DND-41 (cell line): Measurements from ENCODE around the gene SMCR8.

Experiments used
- ATAC-seq: fragments of 200-7000 bp; cut with Tn5 transposase; 3 replicates; pipeline ENCODE4 v1.9.1; 2021; ENCODE audit warnings: low read depth; ENCODE audit not compliant: insufficient read depth
- DNase-seq: peaks from one replicate; pipeline ENCODE4 v3.0.0-alpha.2; 2020
- H2AFZ ChIP-seq: 2 replicates; pipeline ENCODE4 v1.6.0; 2012; ENCODE audit warnings: low read depth, low read length
- H3K27ac ChIP-seq: 2 replicates; pipeline ENCODE4 v1.5.1; 2012; ENCODE audit warnings: low read length, inconsistent platforms
- H3K27me3 ChIP-seq: fragments of 200-600 bp; sonication (generic); 2 replicates; pipeline ENCODE4 v1.6.0; 2012; ENCODE audit warnings: low read length, mild to moderate bottlenecking, inconsistent platforms; ENCODE audit not compliant: insufficient read depth, poor library complexity
- H3K36me3 ChIP-seq: 2 replicates; pipeline ENCODE4 v1.5.1; 2012; ENCODE audit warnings: low read length, inconsistent platforms; ENCODE audit not compliant: insufficient read depth
- H3K4me1 ChIP-seq: 2 replicates; pipeline ENCODE4 v1.5.1; 2012; ENCODE audit warnings: mild to moderate bottlenecking, low read length; ENCODE audit not compliant: insufficient read depth
- H3K4me2 ChIP-seq: 2 replicates; pipeline ENCODE4 v1.6.0; 2012; ENCODE audit warnings: mild to moderate bottlenecking, moderate library complexity, low read length, inconsistent platforms; ENCODE audit not compliant: insufficient read depth
- H3K4me3 ChIP-seq, 2 experiments: fragments of 200-600 bp in 1 of 2; shearing (Covaris generic) in 1 of 2; 2 replicates each; pipeline ENCODE4 v1.5.1; 2012 to 2016; ENCODE audit warnings: inconsistent platforms in 2 of 2, low read length in 2 of 2, mild to moderate bottlenecking in 2 of 2, low read depth in 1 of 2, moderate library complexity in 1 of 2
- H3K79me2 ChIP-seq: 2 replicates; pipeline ENCODE4 v1.6.0; 2012; ENCODE audit warnings: low read length, inconsistent platforms; ENCODE audit not compliant: insufficient read depth
- H3K9ac ChIP-seq: 2 replicates; pipeline ENCODE4 v1.6.0; 2012; ENCODE audit warnings: low read depth, mild to moderate bottlenecking, inconsistent platforms, low read length, moderate library complexity
- H3K9me3 ChIP-seq: 2 replicates; pipeline ENCODE4 v1.5.1; 2012; ENCODE audit warnings: low read length, moderate library complexity, mild to moderate bottlenecking, inconsistent platforms; ENCODE audit not compliant: insufficient read depth, severe bottlenecking
- H4K20me1 ChIP-seq: 2 replicates; pipeline ENCODE4 v1.6.0; 2012; ENCODE audit warnings: low read length; ENCODE audit not compliant: insufficient read depth
- EZH2 ChIP-seq: IDR thresholded peaks from 3 replicates; pipeline ENCODE4 v1.6.1; 2012; ENCODE audit warnings: borderline replicate concordance, low read depth, mild to moderate bottlenecking, moderate library complexity, low read length, inconsistent platforms; ENCODE audit not compliant: severe bottlenecking
- TF ChIP-seq, protein P1 (sequence below): IDR thresholded peaks from 2 replicates; pipeline ENCODE4 v1.5.1; 2012; ENCODE audit warnings: borderline replicate concordance, low read length, moderate library complexity, mild to moderate bottlenecking; ENCODE audit not compliant: poor library complexity, severe bottlenecking; ENCODE audit errors: extremely low read depth

Gene SMCR8

GRCh38 chr17:18363101-18364049 is 48.3 kb downstream of the SMCR8 start, which contains the start of gene SHMT1:
SHMT1 (minus strand) TSS chr17:18363550; CDS start chr17:18355981, 7,569 bp downstream.
- Histone ChIP-seq H2AFZ (peak within 1 kb of the TSS; percentile 96), H3K9me3 (no peaks in the 10 kb centered on the region), H3K27me3 (no peaks in the 10 kb centered on the region), H3K36me3 (peaks cover 21% of the 10 kb centered on the region), H3K4me1 (peaks cover 22% of the 10 kb centered on the region), H3K9ac (peak within 1 kb of the TSS; percentile 75), H3K4me3 (peak within 1 kb of the TSS; percentile 77 to 85), H3K79me2 (peaks cover 35% of the 10 kb centered on the region), H3K27ac (peak within 1 kb of the TSS; percentile 74), H4K20me1 (no peaks in the 10 kb centered on the region), H3K4me2 (peak within 1 kb of the TSS; percentile 99)
- peak; percentile 100 for ATAC-seq
- peak; percentile 91 for DNase-seq
- TF ChIP-seq EZH2 = no peak
- TF ChIP-seq, protein P1, sequence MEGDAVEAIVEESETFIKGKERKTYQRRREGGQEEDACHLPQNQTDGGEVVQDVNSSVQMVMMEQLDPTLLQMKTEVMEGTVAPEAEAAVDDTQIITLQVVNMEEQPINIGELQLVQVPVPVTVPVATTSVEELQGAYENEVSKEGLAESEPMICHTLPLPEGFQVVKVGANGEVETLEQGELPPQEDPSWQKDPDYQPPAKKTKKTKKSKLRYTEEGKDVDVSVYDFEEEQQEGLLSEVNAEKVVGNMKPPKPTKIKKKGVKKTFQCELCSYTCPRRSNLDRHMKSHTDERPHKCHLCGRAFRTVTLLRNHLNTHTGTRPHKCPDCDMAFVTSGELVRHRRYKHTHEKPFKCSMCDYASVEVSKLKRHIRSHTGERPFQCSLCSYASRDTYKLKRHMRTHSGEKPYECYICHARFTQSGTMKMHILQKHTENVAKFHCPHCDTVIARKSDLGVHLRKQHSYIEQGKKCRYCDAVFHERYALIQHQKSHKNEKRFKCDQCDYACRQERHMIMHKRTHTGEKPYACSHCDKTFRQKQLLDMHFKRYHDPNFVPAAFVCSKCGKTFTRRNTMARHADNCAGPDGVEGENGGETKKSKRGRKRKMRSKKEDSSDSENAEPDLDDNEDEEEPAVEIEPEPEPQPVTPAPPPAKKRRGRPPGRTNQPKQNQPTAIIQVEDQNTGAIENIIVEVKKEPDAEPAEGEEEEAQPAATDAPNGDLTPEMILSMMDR = no peak

- peak overlapping the region; percentile 99; the same call in 1 of the 2 replicates for H3K4me2 ChIP-seq
- peaks cover 22% of the 10 kb centered on the region for H3K4me1 ChIP-seq
- no peak for ATAC-seq
- 0 out of 2 replicates have a peak overlapping the region, but pooled peaks have one; percentile 96 for H2AFZ ChIP-seq
- DNase-seq = no peak
- H3K9me3 ChIP-seq = no peaks in the 10 kb centered on the region
- no peaks in the 10 kb centered on the region for H4K20me1 ChIP-seq
- H3K9ac ChIP-seq = 0 out of 2 replicates have a peak overlapping the region, but pooled peaks have one; percentile 75
- H3K36me3 ChIP-seq = peaks cover 15% of the 10 kb centered on the region
- TF ChIP-seq, protein P1 = no peak
- no peak for TF ChIP-seq EZH2
- H3K79me2 ChIP-seq = peaks cover 34% of the 10 kb centered on the region
- H3K27ac ChIP-seq = no peak overlapping the region
- peak overlapping the region in 1 of 2 experiments; percentile 77; a peak in 1 of 4 replicates for H3K4me3 ChIP-seq
- H3K27me3 ChIP-seq = no peaks in the 10 kb centered on the region
Observed at GRCh38 chr17:18364166-18364565, 49.1 kb downstream of the SMCR8 start.

DNA sequence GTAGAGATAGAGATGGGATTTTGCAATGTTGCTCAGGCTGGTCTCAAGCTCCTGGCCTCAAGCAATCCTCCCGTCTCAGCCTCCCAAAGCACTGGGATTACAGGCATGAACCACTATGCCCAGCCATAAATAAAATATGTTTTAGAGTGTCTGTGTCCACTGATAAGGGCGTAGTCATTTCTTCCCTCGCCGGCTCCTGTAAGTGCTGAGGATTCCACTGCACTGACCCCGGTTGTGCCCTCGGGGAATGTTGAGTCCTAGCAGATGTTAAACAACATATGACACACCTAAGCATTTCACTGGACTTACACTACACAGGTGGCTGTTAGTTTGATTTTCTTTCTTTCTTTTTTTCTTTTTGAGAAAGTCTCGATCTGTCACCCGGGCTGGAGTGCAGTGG is 53.9 kb downstream of the SMCR8 start:
- no peak overlapping the region for H3K9ac ChIP-seq
- peaks cover 4% of the 10 kb centered on the region for H3K27me3 ChIP-seq
- H3K4me3 ChIP-seq = no peak overlapping the region
- H3K9me3 ChIP-seq = no peaks in the 10 kb centered on the region
- no peak for ATAC-seq
- H2AFZ ChIP-seq = no peak overlapping the region
- no peak for TF ChIP-seq EZH2
- TF ChIP-seq, protein P1 = no peak
- no peaks in the 10 kb centered on the region for H4K20me1 ChIP-seq
- no peak overlapping the region for H3K27ac ChIP-seq
- H3K36me3 ChIP-seq = no peaks in the 10 kb centered on the region
- DNase-seq = no peak
- H3K79me2 ChIP-seq = no peaks in the 10 kb centered on the region
- H3K4me2 ChIP-seq = no peak overlapping the region
- peaks cover 1% of the 10 kb centered on the region; the same call in 1 of the 2 replicates for H3K4me1 ChIP-seq
